Measurements from ENCODE around the gene NLGN1.

DNA sequence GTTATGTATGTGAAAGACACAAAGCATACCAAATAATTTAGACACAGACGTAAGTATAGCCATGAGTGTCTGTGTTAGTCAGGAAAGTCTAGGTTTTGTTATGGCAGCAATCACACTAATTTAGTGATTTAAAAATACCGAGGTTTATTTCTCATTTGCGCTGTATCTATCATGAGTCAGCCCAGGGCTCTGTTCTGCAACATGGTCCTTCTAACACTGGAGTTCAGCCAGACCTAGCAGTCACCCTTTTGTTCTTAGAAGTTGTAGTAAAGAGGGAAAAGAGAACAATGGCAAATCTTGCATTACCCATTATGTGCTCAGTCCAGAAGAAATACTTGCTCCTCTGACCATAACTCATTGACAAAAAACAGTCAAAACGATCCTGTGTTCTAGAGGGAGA is 311.5 kb downstream of the NLGN1 start:
- TF ChIP-seq, protein P1, sequence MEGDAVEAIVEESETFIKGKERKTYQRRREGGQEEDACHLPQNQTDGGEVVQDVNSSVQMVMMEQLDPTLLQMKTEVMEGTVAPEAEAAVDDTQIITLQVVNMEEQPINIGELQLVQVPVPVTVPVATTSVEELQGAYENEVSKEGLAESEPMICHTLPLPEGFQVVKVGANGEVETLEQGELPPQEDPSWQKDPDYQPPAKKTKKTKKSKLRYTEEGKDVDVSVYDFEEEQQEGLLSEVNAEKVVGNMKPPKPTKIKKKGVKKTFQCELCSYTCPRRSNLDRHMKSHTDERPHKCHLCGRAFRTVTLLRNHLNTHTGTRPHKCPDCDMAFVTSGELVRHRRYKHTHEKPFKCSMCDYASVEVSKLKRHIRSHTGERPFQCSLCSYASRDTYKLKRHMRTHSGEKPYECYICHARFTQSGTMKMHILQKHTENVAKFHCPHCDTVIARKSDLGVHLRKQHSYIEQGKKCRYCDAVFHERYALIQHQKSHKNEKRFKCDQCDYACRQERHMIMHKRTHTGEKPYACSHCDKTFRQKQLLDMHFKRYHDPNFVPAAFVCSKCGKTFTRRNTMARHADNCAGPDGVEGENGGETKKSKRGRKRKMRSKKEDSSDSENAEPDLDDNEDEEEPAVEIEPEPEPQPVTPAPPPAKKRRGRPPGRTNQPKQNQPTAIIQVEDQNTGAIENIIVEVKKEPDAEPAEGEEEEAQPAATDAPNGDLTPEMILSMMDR (IDR thresholded peaks at IDR 0.05): no peak
- TF ChIP-seq POLR2A (IDR thresholded peaks at IDR 0.05): no peak

All from heart left ventricle (tissue), 13 donors.